Epithelial cell of proximal tubule (primary cell): ENCODE results near the gene SLC2A4RG. TPM values are rescaled to one million over a fixed set of nuclear protein-coding genes. Genes with fewer than 3 reads are reported as not detected.
"Not testable (repeated sequence)": the region's sequence is repeated elsewhere in the genome, so short reads cannot be mapped to it uniquely, and the experiment has no call there.

Experiments used
- DNase-seq: peaks from one replicate; pipeline ENCODE4 v3.0.0-alpha.2; 2011; ENCODE audit warnings: low read depth
- H3K4me3 ChIP-seq: 2 replicates; pipeline ENCODE4 v1.5.1; 2011; ENCODE audit warnings: low read depth, mild to moderate bottlenecking, low read length
- CTCF ChIP-seq: conservative IDR thresholded peaks from 2 replicates; pipeline ENCODE4 v1.5.1; 2012; ENCODE audit warnings: low read depth, mild to moderate bottlenecking, low read length
- total RNA-seq: library from RNA; depleted of rRNA; stranded (reverse); fragments of >200 nt; gene quantifications from 2 replicates; pipeline ENCODE4 v1.2.3, GENCODE V29; 2015

Gene SLC2A4RG
- total RNA-seq, 1 donor from 2014 or later = 91.5 TPM

GRCh38 chr20:63771046-63771707, 31.6 kb downstream of the SLC2A4RG start:
- no peak overlapping the region for H3K4me3 ChIP-seq
- no peak for TF ChIP-seq CTCF
- no peak for DNase-seq

GRCh38 chr20:63772781-63773518, 33.4 kb downstream of the SLC2A4RG start:
- no peak overlapping the region for H3K4me3 ChIP-seq
- TF ChIP-seq CTCF = no peak
- DNase-seq = peak; percentile 1

GRCh38 chr20:63773571-63774241, 34.1 kb downstream of the SLC2A4RG start:
- no peak for DNase-seq
- H3K4me3 ChIP-seq = no peak overlapping the region
- no peak for TF ChIP-seq CTCF

GRCh38 chr20:63774306-63774705, 34.7 kb downstream of the SLC2A4RG start:
- H3K4me3 ChIP-seq = no peak overlapping the region
- no peak for DNase-seq
- TF ChIP-seq CTCF = no peak

GRCh38 chr20:63775096-63775978, 35.8 kb downstream of the SLC2A4RG start:
- peak; percentile 41 for TF ChIP-seq CTCF
- no peak overlapping the region for H3K4me3 ChIP-seq
- no peak for DNase-seq

GRCh38 chr20:63776875-63777274, 37.3 kb downstream of the SLC2A4RG start:
- not testable (repeated sequence) for DNase-seq, H3K4me3 ChIP-seq

- H3K4me3 ChIP-seq = no peak overlapping the region
- TF ChIP-seq CTCF = no peak
- DNase-seq = no peak
Observed at GRCh38 chr20:63777614-63778013, 38.0 kb downstream of the SLC2A4RG start.
